Kidney (tissue), 14 donors: ENCODE results near the gene SCTR. TPM values are rescaled to one million over a fixed set of nuclear protein-coding genes. Genes with fewer than 3 reads are reported as not detected.

Experiments used
- DNase-seq, 5 donors: peaks; one replicate each; pipeline ENCODE4 v3.0.0-alpha.2; 2013 to 2020
- FAIRE-seq: peaks from 2 replicates; lab custom pipeline; 2012; peaks lifted over from hg19 to GRCh38; lab: Jason Lieb, UNC
- H3K27ac ChIP-seq, 2 donors: one replicate each; pipeline ENCODE4 v1.7.0; 2013; ENCODE audit warnings: low read depth in 2 of 2, low read length in 2 of 2, inconsistent platforms in 1 of 2
- H3K27me3 ChIP-seq: one replicate; pipeline ENCODE4 v1.7.1; 2013; ENCODE audit warnings: low read length, inconsistent platforms; ENCODE audit not compliant: control insufficient read depth, insufficient read depth
- H3K36me3 ChIP-seq, 3 donors: one replicate each; pipeline versions ENCODE4 v1.7.0 to v1.7.1; 2013; ENCODE audit warnings: low read length in 3 of 3, control low read depth in 1 of 3, inconsistent platforms in 1 of 3; ENCODE audit not compliant: insufficient read depth in 3 of 3, control insufficient read depth in 2 of 3
- H3K4me1 ChIP-seq, 3 donors: one replicate each; pipeline versions ENCODE4 v1.7.0 to v1.7.1; 2013; ENCODE audit warnings: low read length in 3 of 3, inconsistent platforms in 1 of 3, low read depth in 1 of 3; ENCODE audit not compliant: control insufficient read depth in 2 of 3, insufficient read depth in 2 of 3
- H3K4me3 ChIP-seq, 3 donors: one replicate each; pipeline versions ENCODE4 v1.7.0 to v1.8.1; 2013; ENCODE audit warnings: low read length in 3 of 3, control low read depth in 1 of 3, inconsistent platforms in 1 of 3
- H3K9ac ChIP-seq, 3 donors: one replicate each; pipeline versions ENCODE4 v1.7.0 to v1.7.1; 2013; ENCODE audit warnings: low read length in 3 of 3, control low read depth in 1 of 3, inconsistent platforms in 1 of 3
- H3K9me3 ChIP-seq, 3 donors: one replicate each; pipeline versions ENCODE4 v1.7.0 to v1.7.1; 2013; ENCODE audit warnings: low read length in 3 of 3, control low read depth in 1 of 3, inconsistent platforms in 1 of 3; ENCODE audit not compliant: control insufficient read depth in 2 of 3, insufficient read depth in 1 of 3
- intact Hi-C: fragments of 100-400 bp; cut with DNase I; formaldehyde crosslinking; loops from one replicate; pipeline ENCODE4 v1.11.1; 2022
- polyA plus RNA-seq: library from polyadenylated mRNA; stranded (reverse); fragments of 350-450 nt; fragmentation: Illumina TruSeq; extraction: RNeasy Lipid Tissue Mini Kit (QIAGEN cat#74804); gene quantifications from one replicate; pipeline ENCODE4 v1.2.3, GENCODE V29; 2014; ENCODE audit warnings: low read depth, low replicate concordance; ENCODE audit not compliant: insufficient read depth
- total RNA-seq: library from RNA; stranded (reverse); fragmentation: NEBNext Ultra II Directional; extraction: Animal tissue kit (Norgen Biotek cat#: 25700); gene quantifications from one replicate; pipeline ENCODE4 v1.2.1, GENCODE V29; 2021
- TF ChIP-seq, protein P1 (sequence below): IDR thresholded peaks from 3 replicates; pipeline ENCODE4 v1.5.1; 2012; ENCODE audit warnings: mild to moderate bottlenecking, moderate library complexity, borderline replicate concordance; ENCODE audit not compliant: insufficient read depth; ENCODE audit errors: extremely low read depth
- donor health status: control.
- donor health status: control.
- donor health status: control.
- donor health status: control.
- donor health status: control.
- donor health status: DM: yes; HTN: yes; CAD: no.
- donor health status: Normal renal cell carcinoma (clear cell type).

The SCTR gene
- total and polyA plus RNA-seq, 2 donors from 2014 or later: 7.3 to 15.9 TPM

- H3K9me3 ChIP-seq: no peaks in the 10 kb centered on the region
- no peak overlapping the region for H3K9ac ChIP-seq
- FAIRE-seq (no peak), DNase-seq (peak in 2 of 5 donors; percentile 34 to 42)
- no peaks in the 10 kb centered on the region for H3K36me3 ChIP-seq
- no peak overlapping the region for H3K4me3 ChIP-seq
- TF ChIP-seq, protein P1, sequence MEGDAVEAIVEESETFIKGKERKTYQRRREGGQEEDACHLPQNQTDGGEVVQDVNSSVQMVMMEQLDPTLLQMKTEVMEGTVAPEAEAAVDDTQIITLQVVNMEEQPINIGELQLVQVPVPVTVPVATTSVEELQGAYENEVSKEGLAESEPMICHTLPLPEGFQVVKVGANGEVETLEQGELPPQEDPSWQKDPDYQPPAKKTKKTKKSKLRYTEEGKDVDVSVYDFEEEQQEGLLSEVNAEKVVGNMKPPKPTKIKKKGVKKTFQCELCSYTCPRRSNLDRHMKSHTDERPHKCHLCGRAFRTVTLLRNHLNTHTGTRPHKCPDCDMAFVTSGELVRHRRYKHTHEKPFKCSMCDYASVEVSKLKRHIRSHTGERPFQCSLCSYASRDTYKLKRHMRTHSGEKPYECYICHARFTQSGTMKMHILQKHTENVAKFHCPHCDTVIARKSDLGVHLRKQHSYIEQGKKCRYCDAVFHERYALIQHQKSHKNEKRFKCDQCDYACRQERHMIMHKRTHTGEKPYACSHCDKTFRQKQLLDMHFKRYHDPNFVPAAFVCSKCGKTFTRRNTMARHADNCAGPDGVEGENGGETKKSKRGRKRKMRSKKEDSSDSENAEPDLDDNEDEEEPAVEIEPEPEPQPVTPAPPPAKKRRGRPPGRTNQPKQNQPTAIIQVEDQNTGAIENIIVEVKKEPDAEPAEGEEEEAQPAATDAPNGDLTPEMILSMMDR: no peak
- no peaks in the 10 kb centered on the region for H3K27me3 ChIP-seq
- intact Hi-C loops: no loop called here
- H3K4me1 ChIP-seq: peaks cover 0 to 51% (median 38%) of the 10 kb centered on the region in 3 donors
- peak overlapping the region; percentile 88 to 97 for H3K27ac ChIP-seq
Measured at GRCh38 chr2:119485336-119486110, 38.8 kb downstream of the SCTR start.

- peaks cover 0 to 49% (median 34%) of the 10 kb centered on the region in 3 donors for H3K4me1 ChIP-seq
- no peak overlapping the region for H3K9ac ChIP-seq
- H3K36me3 ChIP-seq: no peaks in the 10 kb centered on the region
- TF ChIP-seq, protein P1: no peak
- no peaks in the 10 kb centered on the region for H3K9me3 ChIP-seq
- no peaks in the 10 kb centered on the region for H3K27me3 ChIP-seq
- peak overlapping the region in 1 of 2 donors; percentile 97 for H3K27ac ChIP-seq
- H3K4me3 ChIP-seq: no peak overlapping the region
- intact Hi-C loops: no loop called here
- DNase-seq (peak in 2 of 5 donors; percentile 35 to 51), FAIRE-seq (no peak)
Measured at GRCh38 chr2:119484834-119485233, 39.4 kb downstream of the SCTR start.

GRCh38 chr2:119483896-119484718 is 40.2 kb downstream of the SCTR start:
- intact Hi-C loops: no loop called here
- peak in 1 of 5 donors; percentile 46 for DNase-seq
- Histone ChIP-seq H3K27me3 (no peaks in the 10 kb centered on the region), H3K9me3 (no peaks in the 10 kb centered on the region), H3K4me3 (no peak overlapping the region), H3K36me3 (no peaks in the 10 kb centered on the region), H3K27ac (peak overlapping the region in 1 of 2 donors; percentile 45), H3K9ac (peak overlapping the region in 1 of 3 donors; percentile 44), H3K4me1 (peaks cover 0 to 42% (median 28%) of the 10 kb centered on the region in 3 donors)
- TF ChIP-seq, protein P1: no peak
- no peak for FAIRE-seq
